Activated T-cell treated with anti-CD3 and anti-CD28 coated beads, Interleukin-2, amount 50 U/mL, for 1 hour (primary cell): ENCODE data around the gene ARHGEF25.
"Not testable (repeated sequence)": the region's sequence is repeated elsewhere in the genome, so short reads cannot be mapped to it uniquely, and the experiment has no call there.

Experiments used
- DNase-seq: peaks from one replicate; pipeline ENCODE4 v3.0.0-alpha.2; 2020

ARHGEF25 gene

GRCh38 chr12:57622293-57623245 lies 11.3 kb downstream of the ARHGEF25 start:
- DNase-seq, result no peak

GRCh38 chr12:57623385-57623784 lies 12.2 kb downstream of the ARHGEF25 start:
- no peak for DNase-seq

GRCh38 chr12:57623811-57624390 lies 12.7 kb downstream of the ARHGEF25 start:
- DNase-seq, result no peak

- no peak for DNase-seq
Measured at GRCh38 chr12:57624441-57625220, 13.4 kb downstream of the ARHGEF25 start.

GRCh38 chr12:57625261-57626032 lies 14.2 kb downstream of the ARHGEF25 start:
- DNase-seq, result no peak

GRCh38 chr12:57626111-57626920 lies 15.1 kb downstream of the ARHGEF25 start:
- DNase-seq, result no peak

- no peak for DNase-seq
Measured at GRCh38 chr12:57626921-57627445, 15.7 kb downstream of the ARHGEF25 start.

- DNase-seq, result peak; percentile 48
Measured at GRCh38 chr12:57627501-57628279, 16.5 kb downstream of the ARHGEF25 start.

GRCh38 chr12:57628280-57629191 lies 17.3 kb downstream of the ARHGEF25 start:
- DNase-seq, result no peak

GRCh38 chr12:57629897-57630471 lies 18.7 kb downstream of the ARHGEF25 start:
- no peak for DNase-seq

- no peak for DNase-seq
Measured at GRCh38 chr12:57630891-57631433, 19.7 kb downstream of the ARHGEF25 start.

- no peak for DNase-seq
Measured at GRCh38 chr12:57631566-57632072, 20.4 kb downstream of the ARHGEF25 start.

- peak; percentile 45 for DNase-seq
Measured at GRCh38 chr12:57632073-57632957, 21.1 kb downstream of the ARHGEF25 start.

- DNase-seq, result peak; percentile 79
Measured at GRCh38 chr12:57632958-57633840, 22.0 kb downstream of the ARHGEF25 start, which contains the start of gene B4GALNT1. TSS of gene B4GALNT1 (minus strand) at chr12:57633201. CDS start at chr12:57632132, 1,069 bp downstream.

GRCh38 chr12:57636731-57637130 lies 25.5 kb downstream of the ARHGEF25 start:
- DNase-seq, result not testable (repeated sequence)

- DNase-seq, result no peak
Measured at GRCh38 chr12:57637364-57637763, 26.1 kb downstream of the ARHGEF25 start.
